ENCODE results near the gene AEBP2.

Gene AEBP2

GRCh38 chr12:19561411-19561961, 122.2 kb downstream of the AEBP2 start:
- H3K79me2 ChIP-seq (ENCODE audit: insufficient read depth, low read length) = no peaks in the 10 kb centered on the region
- H3K27me3 ChIP-seq (ENCODE audit: insufficient read depth, low read length) = no peaks in the 10 kb centered on the region

More at GRCh38 chr12:19561411-19561961, 122.2 kb downstream of the AEBP2 start:
- Histone ChIP-seq H3K9ac (ENCODE audit: low read length) (no peak overlapping the region), H3K4me2 (ENCODE audit: low read length) (no peak overlapping the region), H3K36me3 (ENCODE audit: insufficient read depth, low read length) (no peaks in the 10 kb centered on the region), H3K4me3 (ENCODE audit: low read depth, low read length, poor library complexity, severe bottlenecking) (no peak overlapping the region), H2AFZ (ENCODE audit: low read length) (no peak overlapping the region), H4K20me1 (ENCODE audit: insufficient read depth, low read length) (no peaks in the 10 kb centered on the region), H3K9me2 (ENCODE audit: low read depth, low read length) (no peaks in the 10 kb centered on the region), H3K27ac (ENCODE audit: low read depth, low read length, poor library complexity, severe bottlenecking) (no peak overlapping the region), H3F3A (ENCODE audit: insufficient read depth, low read length) (no peaks in the 10 kb centered on the region), H3K9me3 (ENCODE audit: low read length) (no peaks in the 10 kb centered on the region), H3K4me1 (ENCODE audit: insufficient read depth, low read length, severe bottlenecking) (no peaks in the 10 kb centered on the region)
- TF ChIP-seq, protein P1, sequence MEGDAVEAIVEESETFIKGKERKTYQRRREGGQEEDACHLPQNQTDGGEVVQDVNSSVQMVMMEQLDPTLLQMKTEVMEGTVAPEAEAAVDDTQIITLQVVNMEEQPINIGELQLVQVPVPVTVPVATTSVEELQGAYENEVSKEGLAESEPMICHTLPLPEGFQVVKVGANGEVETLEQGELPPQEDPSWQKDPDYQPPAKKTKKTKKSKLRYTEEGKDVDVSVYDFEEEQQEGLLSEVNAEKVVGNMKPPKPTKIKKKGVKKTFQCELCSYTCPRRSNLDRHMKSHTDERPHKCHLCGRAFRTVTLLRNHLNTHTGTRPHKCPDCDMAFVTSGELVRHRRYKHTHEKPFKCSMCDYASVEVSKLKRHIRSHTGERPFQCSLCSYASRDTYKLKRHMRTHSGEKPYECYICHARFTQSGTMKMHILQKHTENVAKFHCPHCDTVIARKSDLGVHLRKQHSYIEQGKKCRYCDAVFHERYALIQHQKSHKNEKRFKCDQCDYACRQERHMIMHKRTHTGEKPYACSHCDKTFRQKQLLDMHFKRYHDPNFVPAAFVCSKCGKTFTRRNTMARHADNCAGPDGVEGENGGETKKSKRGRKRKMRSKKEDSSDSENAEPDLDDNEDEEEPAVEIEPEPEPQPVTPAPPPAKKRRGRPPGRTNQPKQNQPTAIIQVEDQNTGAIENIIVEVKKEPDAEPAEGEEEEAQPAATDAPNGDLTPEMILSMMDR (IDR thresholded peaks at IDR 0.05; ENCODE audit: low read length) = no peak
- TF ChIP-seq EZH2 (IDR thresholded peaks at IDR 0.05; ENCODE audit: borderline replicate concordance, low read length) = no peak
